ENCODE data around the gene NR1D2.

GRCh38 chr3:23995219-23995618, 50.1 kb downstream of the NR1D2 start:
- no peak for TF ChIP-seq POLR2AphosphoS5 (IDR thresholded peaks at IDR 0.05; ENCODE audit: low read depth, low read length)
- TF ChIP-seq TAF1 (IDR thresholded peaks at IDR 0.05; ENCODE audit: borderline replicate concordance, low read depth, low read length), result no peak

Measured in GM12892 (cell line).